HuH-7.5 (cell line): ENCODE results near the gene SCCPDH.
"Not testable (repeated sequence)": the region's sequence is repeated elsewhere in the genome, so short reads cannot be mapped to it uniquely, and the experiment has no call there.

Experiments
- DNase-seq: peaks from one replicate; pipeline ENCODE4 v3.0.0; 2011; ENCODE audit warnings: low spot score

The SCCPDH gene

GRCh38 chr1:246800756-246801155 lies 76.5 kb downstream of the SCCPDH start:
- no peak for DNase-seq

- no peak for DNase-seq
Observed at GRCh38 chr1:246801241-246802020, 77.2 kb downstream of the SCCPDH start.

GRCh38 chr1:246803373-246803772 lies 79.2 kb downstream of the SCCPDH start:
- DNase-seq = no peak

- DNase-seq = no peak
Observed at GRCh38 chr1:246803883-246804282, 79.7 kb downstream of the SCCPDH start.

- no peak for DNase-seq
Observed at GRCh38 chr1:246805135-246805716, 81.0 kb downstream of the SCCPDH start.

GRCh38 chr1:246809473-246809872 lies 85.3 kb downstream of the SCCPDH start:
- DNase-seq = no peak

GRCh38 chr1:246811985-246812384 lies 87.8 kb downstream of the SCCPDH start:
- no peak for DNase-seq

GRCh38 chr1:246813325-246813724 lies 89.1 kb downstream of the SCCPDH start:
- DNase-seq = not testable (repeated sequence)

- DNase-seq = no peak
Observed at GRCh38 chr1:246814890-246815289, 90.7 kb downstream of the SCCPDH start.

GRCh38 chr1:246815693-246816270 lies 91.6 kb downstream of the SCCPDH start:
- DNase-seq = no peak
